Iris pigment epithelial cell (primary cell): ENCODE results near the gene TGM2.
A peak's percentile ranks its signal among the peaks of the same experiment; 100 is the strongest.

Source experiments
- DNase-seq: peaks from one replicate; pipeline ENCODE4 v3.0.0-alpha.2; 2011; ENCODE audit warnings: low read depth

TGM2 gene

DNA sequence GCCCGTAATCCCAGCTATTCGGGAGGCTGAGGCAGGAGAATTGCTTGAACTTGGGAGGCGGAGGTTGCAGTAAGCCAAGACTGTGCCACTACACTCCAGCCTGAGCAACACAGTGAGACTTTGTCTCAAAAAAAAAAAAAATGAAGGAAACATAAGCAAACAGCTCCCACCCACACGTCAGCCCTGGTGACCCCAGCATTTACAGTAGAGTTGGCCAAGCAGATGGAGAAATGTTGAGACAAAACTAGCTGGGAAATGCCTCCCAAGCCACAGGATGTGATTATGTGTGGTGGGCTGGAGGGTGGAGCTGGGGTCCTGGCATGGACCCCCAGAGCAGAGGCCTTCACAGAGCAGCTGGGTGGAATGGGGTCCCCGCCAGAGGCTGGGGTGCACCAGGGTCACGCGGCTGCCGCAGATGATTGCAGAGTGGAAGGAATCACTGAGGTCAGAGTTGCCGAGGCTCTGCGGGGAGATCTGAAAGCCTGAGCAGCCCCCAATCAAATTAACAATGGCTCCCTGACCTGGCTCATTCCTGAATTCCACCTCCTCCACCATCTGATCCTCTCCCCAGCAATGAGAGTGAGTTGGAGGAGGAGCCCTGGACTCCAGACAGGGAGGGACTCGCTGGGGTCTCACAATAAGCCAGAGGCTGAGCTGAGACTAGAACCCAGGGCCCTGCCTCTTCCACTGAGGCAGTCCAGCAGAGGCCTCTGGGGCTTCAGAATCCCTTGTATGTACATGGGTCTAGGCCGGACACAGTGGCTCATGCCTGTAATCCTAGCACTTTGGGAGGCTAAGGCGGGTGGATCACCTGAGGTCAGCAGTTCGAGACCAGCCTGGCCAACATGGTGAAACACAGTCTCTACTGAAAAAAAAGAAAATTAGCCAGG lies 34.7 kb upstream of the TGM2 start:
- DNase-seq = peak; percentile 50

DNA sequence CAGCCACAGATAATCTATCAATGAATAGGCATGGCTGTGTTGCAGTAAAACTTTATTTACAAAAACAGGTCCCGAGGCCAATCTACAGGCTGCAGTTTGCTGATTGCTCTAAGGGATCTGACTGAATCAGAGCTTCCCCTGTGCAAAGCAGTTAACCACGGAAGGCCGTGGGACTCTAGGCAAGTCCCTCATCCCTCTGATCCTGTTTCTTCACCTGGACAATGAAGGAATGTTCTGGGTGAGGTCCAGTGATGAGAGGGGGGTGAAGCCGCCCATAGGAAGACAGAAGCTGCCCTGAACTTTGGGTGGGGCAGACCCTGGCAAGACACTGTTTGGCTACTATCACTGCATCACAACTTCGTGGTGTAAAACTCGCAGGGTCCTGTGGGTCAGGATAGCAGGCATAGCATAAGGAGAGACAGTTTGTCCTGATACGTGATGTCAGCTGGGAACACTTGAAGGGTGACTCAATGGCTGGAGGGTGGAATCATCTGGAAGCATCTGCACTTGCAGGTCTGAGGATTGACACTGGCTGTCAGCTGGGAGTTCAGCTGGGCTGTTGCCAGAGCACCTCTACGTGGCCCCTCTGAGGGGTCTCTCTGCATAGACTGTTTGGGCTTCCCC lies 33.3 kb upstream of the TGM2 start:
- DNase-seq = peak; percentile 48

DNA sequence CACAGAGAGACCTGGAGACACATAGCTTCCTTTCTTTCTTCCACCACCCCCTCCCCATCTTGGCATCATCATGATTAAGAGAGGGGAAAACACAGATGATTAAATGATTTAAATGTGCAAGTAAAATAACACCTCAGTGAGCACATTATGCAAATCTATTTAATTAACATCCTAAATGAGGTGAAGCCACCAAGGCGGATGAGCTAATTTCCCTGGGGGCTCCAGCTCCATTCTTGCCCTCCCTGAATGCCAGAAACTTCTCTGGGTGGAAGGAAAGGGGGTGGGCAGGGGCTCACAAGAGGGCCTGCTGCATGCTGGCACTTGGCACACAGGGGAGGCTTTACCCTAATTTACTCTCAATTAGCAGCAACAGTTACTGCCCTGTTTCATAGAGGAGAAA lies 32.5 kb upstream of the TGM2 start:
- no peak for DNase-seq

DNA sequence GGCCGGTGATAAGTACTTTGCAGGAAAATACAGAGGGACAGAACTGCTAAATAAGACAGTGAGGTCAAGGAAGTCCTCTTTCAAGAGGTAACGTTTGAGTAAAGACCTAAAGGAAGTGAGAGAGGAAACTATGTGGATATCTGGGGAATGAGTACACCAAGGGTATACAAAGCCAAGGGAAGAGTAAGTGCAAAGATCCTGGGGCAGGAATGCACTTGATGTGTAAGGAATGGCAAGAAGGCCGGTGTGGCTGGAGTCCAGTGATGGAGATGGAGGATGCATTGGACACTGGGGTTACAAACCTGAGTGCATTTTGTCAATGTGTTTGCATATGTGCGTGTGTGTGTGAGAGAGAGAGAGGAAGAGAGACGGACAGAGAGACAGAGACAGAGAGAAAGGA lies 32.1 kb upstream of the TGM2 start:
- DNase-seq = no peak

DNA sequence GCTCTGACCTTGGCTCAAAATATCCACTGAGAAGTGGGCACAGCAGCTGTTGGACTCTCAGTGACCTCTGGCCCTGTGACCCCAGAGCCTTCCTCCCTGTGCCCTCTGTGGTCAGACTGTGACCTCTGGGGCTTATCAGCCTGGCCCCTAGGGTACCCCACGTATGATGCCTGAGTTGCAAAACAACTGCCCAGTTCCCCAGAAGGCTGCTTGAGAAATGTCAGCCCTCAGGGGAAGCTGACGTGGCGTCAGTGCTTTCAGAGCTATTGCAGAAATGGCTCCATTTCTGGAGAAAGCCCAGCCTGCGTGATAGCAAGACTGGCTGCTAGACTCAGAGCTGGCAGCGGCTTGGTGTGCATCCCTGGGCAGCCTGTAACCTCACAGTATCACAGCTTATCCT lies 31.5 kb upstream of the TGM2 start:
- peak; percentile 79 for DNase-seq

DNA sequence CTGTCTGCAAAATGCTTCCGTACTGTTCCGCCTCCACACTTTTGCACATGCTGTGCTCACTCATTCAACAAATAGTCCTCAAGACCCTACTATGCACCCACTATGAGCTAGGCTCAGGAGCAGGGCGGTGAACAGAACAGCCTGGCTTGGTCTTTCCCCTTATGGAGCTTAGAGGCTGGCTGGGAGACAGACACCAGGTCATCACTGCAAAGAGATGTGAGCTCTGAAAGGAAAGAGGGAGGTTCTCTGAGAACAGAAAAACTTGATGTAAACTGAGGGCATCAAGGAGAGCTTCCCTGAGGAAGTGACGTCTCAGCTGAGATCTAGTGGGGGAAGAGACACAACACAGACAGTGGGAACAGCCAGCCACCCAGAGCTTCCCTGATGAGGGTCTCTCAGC lies 31.0 kb upstream of the TGM2 start:
- no peak for DNase-seq

DNA sequence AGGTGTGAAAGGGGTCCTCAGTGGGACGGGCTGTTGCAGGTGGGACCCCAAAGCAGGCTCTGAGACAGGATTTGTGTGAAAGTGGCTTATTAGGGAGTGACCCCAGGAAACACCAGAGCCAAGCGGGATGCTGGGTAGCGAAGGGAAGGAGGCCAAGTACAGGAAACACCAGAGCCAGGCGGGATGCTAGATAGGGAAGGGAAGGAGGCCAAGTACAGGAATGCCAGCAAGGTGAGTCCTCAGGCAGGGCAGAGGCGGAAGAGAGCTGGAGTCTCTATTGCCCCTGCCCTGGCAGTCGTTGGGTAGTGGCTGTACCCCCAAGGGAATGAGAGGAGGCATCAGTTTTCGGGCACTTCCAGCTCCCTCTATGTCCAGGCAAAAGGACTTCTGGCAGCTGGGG lies 30.5 kb upstream of the TGM2 start:
- no peak for DNase-seq

DNA sequence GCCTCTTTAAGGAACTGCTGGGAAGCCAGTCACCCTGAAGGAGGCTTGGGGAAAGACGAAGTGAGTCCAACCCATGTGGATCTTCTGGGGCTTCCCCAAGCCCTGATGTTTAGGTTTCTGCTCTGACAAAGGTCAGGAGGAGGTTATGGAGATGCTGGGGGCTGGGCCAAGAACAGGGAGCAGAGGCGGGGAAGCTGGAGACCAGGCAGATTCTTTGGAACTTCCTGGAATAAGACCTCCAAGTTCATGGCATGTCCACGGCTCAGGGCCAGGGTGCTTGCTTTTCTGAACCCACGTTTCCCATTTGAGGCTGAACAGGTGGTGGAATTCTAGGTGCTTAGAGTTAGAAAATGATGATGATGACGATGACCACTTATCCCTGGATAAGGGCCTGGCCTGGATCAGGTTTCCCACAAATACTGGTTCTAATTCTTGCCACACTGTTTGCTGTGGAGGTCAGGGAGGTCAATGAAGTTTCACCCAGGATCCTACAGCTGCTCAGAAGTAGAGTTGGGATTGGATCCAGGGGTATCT lies 30.0 kb upstream of the TGM2 start:
- DNase-seq = no peak

DNA sequence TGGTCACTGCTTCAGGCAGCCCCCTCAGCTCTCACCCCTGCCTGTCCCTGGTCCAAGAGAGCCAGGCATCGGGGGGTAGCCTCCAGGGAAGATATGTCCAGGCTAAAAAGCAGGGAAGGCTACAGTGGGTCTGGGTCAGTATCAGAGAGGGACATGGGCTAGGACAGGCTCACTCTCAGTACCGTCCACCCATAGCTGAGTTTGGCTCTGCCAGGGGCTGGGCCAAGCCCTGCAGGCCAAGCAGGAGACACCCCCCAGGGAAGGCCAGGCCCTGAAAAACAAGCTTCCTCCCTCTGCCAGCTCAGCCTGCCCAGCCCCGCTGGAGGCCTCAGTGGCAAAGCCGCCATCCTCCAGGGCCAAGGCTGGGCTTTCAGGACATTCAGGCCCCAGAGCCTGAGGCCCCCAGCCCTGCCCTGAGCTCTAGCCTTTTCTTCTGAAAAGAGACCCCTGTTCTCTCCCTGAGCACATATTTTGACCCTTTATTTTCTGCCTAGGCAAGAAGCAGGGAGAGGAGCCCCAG lies 28.6 kb upstream of the TGM2 start:
- no peak for DNase-seq

DNA sequence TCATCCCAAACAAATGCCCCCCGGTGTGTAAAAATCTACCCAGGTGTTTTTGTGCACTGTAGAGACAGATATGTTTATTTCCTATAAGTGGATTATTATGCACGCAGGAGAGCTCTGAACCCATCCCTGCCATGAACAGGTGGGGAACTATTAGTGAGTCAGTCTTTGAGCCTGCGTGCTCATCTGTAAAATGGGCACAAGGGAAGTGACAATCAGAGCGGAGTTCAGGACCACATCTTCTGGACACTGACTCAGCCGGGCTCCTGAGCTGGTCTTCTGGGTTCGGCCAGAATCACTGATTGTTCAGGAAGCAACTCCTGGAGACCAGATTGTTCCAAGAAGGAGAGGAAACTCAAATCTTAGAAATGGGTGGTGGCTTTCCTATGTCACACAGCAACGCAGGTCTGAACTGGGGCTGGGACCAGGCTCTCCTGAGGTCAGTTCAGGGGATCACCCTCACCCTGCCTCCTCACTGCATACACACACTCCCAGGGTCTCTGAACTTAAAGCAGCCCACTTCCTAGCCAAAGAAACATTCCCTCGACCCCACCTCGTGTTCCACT lies 27.3 kb upstream of the TGM2 start:
- no peak for DNase-seq

DNA sequence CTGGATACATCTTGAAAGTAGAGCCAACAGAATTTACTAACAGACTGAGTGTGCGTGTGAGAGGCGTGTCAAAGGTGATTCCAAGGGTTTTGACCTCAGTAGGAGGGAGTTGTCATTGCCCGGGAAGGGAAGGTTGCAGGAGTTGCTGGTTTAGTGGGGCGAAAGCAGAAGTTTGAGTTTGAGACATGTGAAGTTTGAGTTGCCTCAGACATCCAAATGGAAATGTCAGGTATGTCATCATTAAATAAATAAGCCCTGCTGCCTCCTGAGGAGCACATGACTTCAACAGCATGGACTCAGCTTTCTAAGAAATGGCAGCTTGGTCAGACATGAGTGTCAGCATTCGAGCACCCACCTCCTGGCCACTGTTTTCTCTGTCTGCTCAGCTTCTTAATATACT lies 26.6 kb upstream of the TGM2 start:
- DNase-seq = no peak

DNA sequence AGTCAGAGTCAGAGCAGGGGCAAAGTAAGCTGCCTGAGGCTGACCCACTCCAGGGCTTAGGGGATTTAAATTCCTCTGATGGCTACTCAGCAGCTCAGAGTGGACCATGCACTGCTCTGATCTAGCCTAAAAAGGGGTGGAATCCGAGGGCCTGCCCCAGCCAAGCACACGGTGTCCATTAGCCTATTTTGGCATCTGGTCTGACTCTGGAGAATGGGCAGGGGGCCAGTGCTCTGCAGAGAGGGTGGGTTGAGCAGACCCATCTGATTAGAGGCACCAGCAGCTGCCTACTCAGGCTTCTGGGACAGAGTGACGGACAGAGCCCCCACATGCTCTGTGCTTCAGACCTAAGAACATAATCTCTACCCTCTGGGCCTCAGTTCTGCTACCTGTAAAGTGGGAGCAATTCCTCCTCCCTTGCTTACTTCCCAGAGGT lies 25.9 kb upstream of the TGM2 start:
- no peak for DNase-seq

DNA sequence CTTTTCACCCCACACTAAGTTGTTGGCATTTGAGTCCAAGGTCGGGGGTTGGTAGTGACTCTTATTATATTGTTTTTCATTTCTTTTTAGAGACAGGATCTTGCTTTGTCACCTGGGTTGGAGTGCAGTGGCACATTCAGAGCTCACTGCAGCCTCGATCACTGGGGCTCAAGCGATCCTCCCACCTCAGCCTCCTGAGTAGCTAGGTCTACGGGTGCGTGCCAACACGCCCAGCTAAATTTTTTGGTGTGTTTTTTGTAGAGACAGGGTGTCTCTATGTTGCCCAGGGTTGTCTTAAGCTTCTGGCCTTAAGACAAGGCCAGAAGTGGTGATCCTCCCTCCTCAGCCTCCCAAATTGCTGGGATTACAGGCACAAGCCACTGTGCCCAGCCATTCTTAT lies 25.1 kb upstream of the TGM2 start:
- no peak for DNase-seq

DNA sequence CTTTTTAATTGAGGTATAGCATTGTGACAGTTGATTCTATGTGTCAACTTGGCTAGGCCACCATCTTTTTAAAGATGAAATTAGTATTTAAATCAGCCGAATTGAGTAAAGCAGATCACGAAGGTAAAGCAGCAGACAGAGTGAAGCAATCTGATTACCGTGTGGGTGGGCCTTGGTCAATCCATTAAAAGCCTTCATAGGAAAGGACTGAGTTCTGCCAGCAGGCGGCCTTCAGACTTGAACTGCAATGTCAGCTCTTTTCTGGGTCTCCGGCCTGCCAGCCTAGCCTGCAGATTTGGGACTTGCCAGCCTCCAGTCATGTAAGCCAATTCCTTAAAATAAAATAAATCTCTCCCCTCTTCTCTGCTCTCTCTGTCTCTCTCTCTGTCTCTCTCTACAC lies 22.4 kb upstream of the TGM2 start:
- DNase-seq = peak; percentile 45

DNA sequence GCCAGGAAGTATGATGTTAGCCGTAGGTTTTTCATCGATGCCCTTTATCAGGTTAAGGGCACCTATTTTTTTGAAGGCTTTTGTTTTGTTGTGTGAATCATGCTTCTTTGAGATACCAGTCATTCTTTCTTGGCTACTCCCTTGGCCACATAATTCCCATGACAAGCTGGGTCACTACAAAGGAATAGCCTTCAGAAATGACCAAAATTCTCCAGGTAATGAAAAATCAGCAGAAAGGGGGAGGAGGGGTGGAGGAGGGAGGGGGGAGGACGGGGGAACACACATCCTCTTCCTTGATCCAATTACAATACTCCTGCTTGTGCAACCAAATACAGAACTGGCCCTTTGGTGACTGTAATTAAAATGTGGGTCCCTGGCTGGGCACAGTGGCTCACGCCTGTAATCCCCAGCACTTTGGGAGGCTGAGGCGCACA lies 21.7 kb upstream of the TGM2 start:
- peak; percentile 46 for DNase-seq

DNA sequence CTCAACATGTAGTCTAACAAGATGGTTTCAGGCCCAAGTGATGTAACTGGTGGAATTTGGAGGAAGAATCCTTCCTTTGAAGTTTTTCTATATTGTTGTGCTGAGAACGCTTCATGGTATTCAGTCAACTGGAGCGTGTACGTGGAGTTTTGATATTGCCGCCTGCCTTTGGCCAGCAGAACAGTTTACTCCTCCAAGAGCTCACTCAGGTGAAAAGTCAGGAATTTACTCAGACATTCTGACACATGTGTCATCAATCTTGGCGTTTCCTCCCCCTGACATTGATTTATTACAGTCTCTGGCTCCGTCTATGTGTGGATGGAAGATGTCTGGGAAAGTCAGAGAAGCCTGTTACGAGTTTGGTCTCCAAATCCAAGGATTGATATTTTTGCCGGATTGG lies 19.0 kb upstream of the TGM2 start:
- no peak for DNase-seq

DNA sequence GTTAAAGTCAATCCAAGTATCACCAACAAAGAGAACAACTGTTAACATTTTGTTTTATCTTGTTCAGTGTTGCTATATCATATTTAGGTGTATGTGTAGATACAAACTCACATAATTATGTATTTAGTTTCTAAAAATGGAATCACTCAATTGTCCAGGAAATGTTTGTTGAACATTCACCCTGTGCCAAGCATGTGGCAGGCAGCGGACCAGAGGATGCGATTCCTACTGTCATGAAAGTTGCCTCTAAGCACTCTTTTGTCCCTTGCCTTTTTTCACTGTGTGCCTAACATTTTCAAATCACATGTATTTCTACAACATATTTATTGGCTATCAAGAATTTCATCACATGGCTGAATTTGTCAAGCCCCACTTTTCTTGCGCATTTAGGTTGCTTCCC lies 16.9 kb upstream of the TGM2 start:
- DNase-seq = no peak

DNA sequence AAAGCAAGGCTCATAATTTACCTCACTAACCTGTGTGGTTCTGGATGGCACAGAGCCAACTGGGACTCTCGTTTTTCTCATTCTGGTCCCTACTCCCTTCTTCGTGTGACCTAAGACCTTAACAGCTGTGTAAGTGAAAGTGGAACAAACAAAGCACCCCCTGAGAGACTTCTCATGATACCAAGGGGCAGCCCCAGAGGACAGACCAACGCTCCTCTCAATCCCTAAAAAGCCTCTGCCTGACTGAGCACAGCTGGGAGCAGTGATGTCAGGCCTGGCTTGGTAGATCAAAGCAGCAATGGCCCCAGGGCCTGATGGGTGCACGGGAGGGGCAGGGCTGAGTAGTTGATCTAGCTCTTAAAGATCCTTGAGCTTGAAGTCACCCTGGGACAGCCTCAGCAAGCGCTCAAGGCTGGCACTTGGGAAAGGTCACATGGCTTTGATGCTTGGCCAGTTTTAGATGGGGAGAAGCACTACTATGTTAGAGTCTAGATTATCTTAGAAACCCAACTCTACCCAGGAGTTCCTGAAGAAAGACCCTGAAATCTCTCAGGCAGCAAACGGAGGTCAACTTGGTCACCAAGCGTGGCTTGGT lies 16.2 kb upstream of the TGM2 start:
- no peak for DNase-seq

DNA sequence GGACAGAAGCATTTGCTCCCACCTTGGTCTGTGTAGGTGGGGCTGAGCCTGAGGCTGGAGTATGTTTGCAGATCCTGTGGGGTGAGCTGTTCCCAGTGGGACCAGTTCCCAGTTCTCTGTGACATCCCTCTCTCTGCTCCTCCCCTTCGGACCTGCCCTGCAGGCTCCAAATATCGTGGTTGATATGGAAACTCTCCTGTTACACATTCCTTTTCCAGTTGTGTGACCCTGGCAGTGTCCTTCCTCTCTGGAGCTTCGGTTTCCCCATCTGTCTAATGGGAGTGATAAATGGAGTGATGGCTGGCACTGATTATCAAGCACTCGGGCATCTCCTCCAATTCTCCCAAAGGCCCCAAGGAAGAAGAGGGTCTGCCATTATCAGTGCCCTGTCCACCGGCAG lies 15.7 kb upstream of the TGM2 start:
- DNase-seq = no peak

DNA sequence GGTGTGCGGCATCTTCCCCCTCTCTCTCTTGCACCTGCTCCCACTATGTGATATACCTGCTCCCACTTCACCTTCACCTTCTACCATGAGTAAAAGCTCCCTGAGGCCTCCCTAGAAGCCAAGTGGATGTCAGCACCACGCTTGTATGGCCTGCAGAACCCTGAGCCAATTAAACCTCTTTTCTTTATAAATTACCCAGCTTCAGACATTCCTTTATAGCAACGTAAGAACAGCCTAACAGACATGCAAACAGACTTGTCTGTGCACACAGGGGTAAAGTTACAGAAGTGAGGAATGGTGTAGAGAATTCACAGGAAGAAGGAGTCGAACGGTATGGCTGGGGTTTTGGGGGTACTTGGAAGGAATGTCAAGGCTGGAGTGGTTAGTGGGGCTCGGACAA lies 14.8 kb upstream of the TGM2 start:
- DNase-seq = peak; percentile 43

DNA sequence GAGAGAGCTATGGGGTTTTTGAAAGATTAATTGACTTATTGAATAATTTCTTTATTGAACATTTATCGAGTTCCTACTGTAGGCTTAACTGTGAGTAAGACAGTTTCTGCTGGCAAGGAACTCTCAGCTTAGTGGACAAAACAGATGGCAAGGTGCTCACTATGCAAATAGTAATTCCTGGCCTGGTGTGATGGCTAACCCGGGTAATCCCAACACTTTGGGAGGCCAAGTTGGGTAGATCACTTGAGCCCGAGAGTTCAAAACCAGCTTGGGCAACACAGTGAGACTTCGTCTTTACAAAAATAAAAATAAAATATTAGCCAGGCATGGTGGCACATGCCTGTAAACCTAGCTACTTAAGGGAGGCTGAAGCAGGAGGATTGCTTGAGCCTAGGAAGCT lies 13.5 kb upstream of the TGM2 start:
- DNase-seq = no peak

DNA sequence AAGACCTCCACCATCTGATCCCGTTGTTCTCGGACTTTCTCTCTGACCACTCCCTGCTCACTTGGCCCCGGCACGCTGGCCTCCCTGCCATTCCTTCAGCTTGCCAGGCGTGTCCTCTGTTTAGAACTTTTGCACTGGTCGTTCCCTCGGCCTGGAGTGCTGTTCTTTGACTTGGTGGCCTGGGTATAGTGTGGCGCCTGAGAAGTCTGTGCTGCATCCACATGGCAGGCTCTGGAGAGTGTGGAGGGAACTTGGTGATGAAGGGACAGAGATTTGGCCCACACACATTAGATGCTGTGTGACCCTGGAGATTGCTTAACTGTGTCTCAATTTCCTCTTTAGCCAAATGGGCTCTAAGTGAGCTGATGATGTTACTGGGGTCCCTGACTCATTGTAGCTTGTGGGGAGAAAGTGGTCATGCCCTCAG lies 13.0 kb upstream of the TGM2 start:
- peak; percentile 42 for DNase-seq
